Measurements from ENCODE around the gene KMT2E. TPM values are rescaled to one million over a fixed set of nuclear protein-coding genes. Genes with fewer than 3 reads are reported as not detected.

Gene KMT2E
- total RNA-seq, 4 donors from 2014 or later = 90.6 to 187 (median 112) TPM

GRCh38 chr7:105035349-105035748 lies 21.3 kb downstream of the KMT2E start:
- 83 to 100% methylated on average over 1 to 3 of the region's 5 CpGs for WGBS, 2 donors (ENCODE audit: low coverage in 1 of 2)
- peaks cover 0 to 4% of the 10 kb centered on the region in 2 donors for H3K36me3 ChIP-seq
- TF ChIP-seq CTCF (IDR thresholded peaks at IDR 0.05) = no peak
- no peak for TF ChIP-seq EP300 (IDR thresholded peaks at IDR 0.05)
- TF ChIP-seq POLR2A (IDR thresholded peaks at IDR 0.05) = no peak
- no peak for TF ChIP-seq POLR2AphosphoS5 (IDR thresholded peaks at IDR 0.05)
- no peaks in the 10 kb centered on the region for H3K9me3 ChIP-seq
- no peak for ATAC-seq
- no peaks in the 10 kb centered on the region for H3K27me3 ChIP-seq
- H3K4me3 ChIP-seq = no peak overlapping the region
- H3K4me1 ChIP-seq = peaks cover 6 to 82% (median 19%) of the 10 kb centered on the region in 3 donors
- H3K27ac ChIP-seq = no peak overlapping the region

- ATAC-seq = no peak
- H3K9me3 ChIP-seq = no peaks in the 10 kb centered on the region
- 42 to 54% methylated on average over 3 to 5 of the region's 5 CpGs for WGBS, 2 donors (ENCODE audit: low coverage in 1 of 2)
- TF ChIP-seq EP300 (IDR thresholded peaks at IDR 0.05) = no peak
- TF ChIP-seq CTCF (IDR thresholded peaks at IDR 0.05) = no peak
- TF ChIP-seq POLR2AphosphoS5 (IDR thresholded peaks at IDR 0.05) = no peak
- TF ChIP-seq POLR2A (IDR thresholded peaks at IDR 0.05) = no peak
- peak overlapping the region in 2 of 4 donors; percentile 6 to 24 for H3K27ac ChIP-seq
- peaks cover 5 to 82% (median 24%) of the 10 kb centered on the region in 3 donors for H3K4me1 ChIP-seq
- no peak overlapping the region for H3K4me3 ChIP-seq
- H3K36me3 ChIP-seq = peaks cover 0 to 10% of the 10 kb centered on the region in 2 donors
- H3K27me3 ChIP-seq = no peaks in the 10 kb centered on the region
Observed at GRCh38 chr7:105036217-105037168, 22.5 kb downstream of the KMT2E start.

- 25 to 36% methylated on average over 2 of the region's 2 CpGs for WGBS, 2 donors (ENCODE audit: low coverage in 1 of 2)
- H3K27me3 ChIP-seq = no peaks in the 10 kb centered on the region
- ATAC-seq = no peak
- H3K36me3 ChIP-seq = peaks cover 0 to 18% of the 10 kb centered on the region in 2 donors
- H3K4me1 ChIP-seq = peaks cover 5 to 87% (median 24%) of the 10 kb centered on the region in 3 donors
- TF ChIP-seq POLR2AphosphoS5 (IDR thresholded peaks at IDR 0.05) (no peak), CTCF (IDR thresholded peaks at IDR 0.05) (no peak), EP300 (IDR thresholded peaks at IDR 0.05) (no peak), POLR2A (IDR thresholded peaks at IDR 0.05) (no peak)
- no peak overlapping the region for H3K4me3 ChIP-seq
- no peak overlapping the region for H3K27ac ChIP-seq
- no peaks in the 10 kb centered on the region for H3K9me3 ChIP-seq
Observed at GRCh38 chr7:105037319-105037718, 23.3 kb downstream of the KMT2E start.

GRCh38 chr7:105044449-105045070 lies 30.6 kb downstream of the KMT2E start:
- H3K27ac ChIP-seq = no peak overlapping the region
- H3K36me3 ChIP-seq = peaks cover 0 to 55% of the 10 kb centered on the region in 2 donors
- peaks cover 6 to 82% (median 31%) of the 10 kb centered on the region in 3 donors for H3K4me1 ChIP-seq
- WGBS, 2 donors (ENCODE audit: low coverage in 1 of 2) = 75 to 86% methylated on average over 1 of the region's 2 CpGs
- H3K27me3 ChIP-seq = no peaks in the 10 kb centered on the region
- no peaks in the 10 kb centered on the region for H3K9me3 ChIP-seq
- no peak for TF ChIP-seq POLR2AphosphoS5 (IDR thresholded peaks at IDR 0.05)
- no peak overlapping the region for H3K4me3 ChIP-seq
- ATAC-seq = no peak

GRCh38 chr7:105046414-105046813 lies 32.4 kb downstream of the KMT2E start:
- H3K27ac ChIP-seq = peak overlapping the region in 1 of 4 donors; percentile 28
- no peaks in the 10 kb centered on the region for H3K27me3 ChIP-seq
- TF ChIP-seq EP300 (IDR thresholded peaks at IDR 0.05) (no peak), POLR2AphosphoS5 (IDR thresholded peaks at IDR 0.05) (peak; percentile 29)
- ATAC-seq = no peak
- no peak overlapping the region for H3K4me3 ChIP-seq
- H3K36me3 ChIP-seq = peaks cover 0 to 54% of the 10 kb centered on the region in 2 donors
- H3K4me1 ChIP-seq = peaks cover 6 to 76% (median 25%) of the 10 kb centered on the region in 3 donors
- 18 to 33% methylated on average over 1 of the region's 1 CpG for WGBS, 2 donors (ENCODE audit: low coverage in 1 of 2)
- no peaks in the 10 kb centered on the region for H3K9me3 ChIP-seq
